ENCODE measurements around the gene COL20A1.

- TF ChIP-seq POLR2A (IDR thresholded peaks at IDR 0.05), result no peak
- TF ChIP-seq CTCF (IDR thresholded peaks at IDR 0.05), result no peak
Observed at GRCh38 chr20:63311833-63312243, 18.9 kb downstream of the COL20A1 start.

Measured in right lobe of liver (tissue), 4 donors.